Activated CD8-positive, alpha-beta T cell treated with anti-CD3 and anti-CD28 coated beads for 36 hours (primary cell): ENCODE measurements around the gene DAZAP2. TPM values are rescaled to one million over a fixed set of nuclear protein-coding genes. Genes with fewer than 3 reads are reported as not detected.

ENCODE experiments used
- ATAC-seq: fragments of 200-7000 bp; cut with Tn5 transposase; one replicate; pipeline ENCODE4 v1.10.0; 2021; ENCODE audit warnings: mild to moderate bottlenecking, moderate library complexity
- CTCF ChIA-PET: fragments of 350-600 bp; sonication (Branson Sonifier 250); formaldehyde crosslinking; loops from one replicate; lab custom pipeline; 2021; ENCODE audit warnings: antibody characterized with exemption; lab: Charles Lee
- POLR2A ChIA-PET: fragments of 350-600 bp; sonication (Branson Sonifier 250); formaldehyde crosslinking; loops from one replicate; lab custom pipeline; 2021; ENCODE audit warnings: antibody characterized with exemption; lab: Charles Lee
- DNase-seq: peaks from one replicate; pipeline ENCODE4 v3.0.0-alpha.2; 2020
- H3K27ac Mint-ChIP-seq: one replicate; pipeline ENCODE4 v1.8.0; 2021; ENCODE audit warnings: mild to moderate bottlenecking, mixed read lengths
- H3K27me3 Mint-ChIP-seq: one replicate; pipeline ENCODE4 v1.8.0; 2021; ENCODE audit warnings: mixed read lengths
- H3K36me3 Mint-ChIP-seq: one replicate; pipeline ENCODE4 v1.8.0; 2021; ENCODE audit warnings: low read depth, mixed read lengths
- H3K4me1 Mint-ChIP-seq: one replicate; pipeline ENCODE4 v1.8.0; 2021; ENCODE audit warnings: low read depth, mixed read lengths
- H3K4me3 Mint-ChIP-seq: one replicate; pipeline ENCODE4 v1.8.0; 2021; ENCODE audit warnings: mild to moderate bottlenecking, moderate library complexity, mixed read lengths
- H3K9me3 Mint-ChIP-seq: one replicate; pipeline ENCODE4 v1.8.0; 2021; ENCODE audit warnings: mixed read lengths
- intact Hi-C: fragments of 100-400 bp; cut with micrococcal nuclease; formaldehyde crosslinking; loops from one replicate; pipeline ENCODE4 v1.10.0; 2022
- total RNA-seq, 2 experiments: library from RNA; stranded (reverse); gene quantifications; one replicate each; pipeline ENCODE4 v1.2.3, GENCODE V29; 2021
- TF ChIP-seq, protein P1 (sequence below): fragments of 200-600 bp; IDR thresholded peaks from one replicate; pipeline ENCODE4 v1.8.0; 2022; ENCODE audit warnings: antibody characterized with exemption, mild to moderate bottlenecking

Gene DAZAP2, protein sequence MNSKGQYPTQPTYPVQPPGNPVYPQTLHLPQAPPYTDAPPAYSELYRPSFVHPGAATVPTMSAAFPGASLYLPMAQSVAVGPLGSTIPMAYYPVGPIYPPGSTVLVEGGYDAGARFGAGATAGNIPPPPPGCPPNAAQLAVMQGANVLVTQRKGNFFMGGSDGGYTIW
- 10 to 100 TPM; 91.7 to 98.3 TPM for total RNA-seq

DNA sequence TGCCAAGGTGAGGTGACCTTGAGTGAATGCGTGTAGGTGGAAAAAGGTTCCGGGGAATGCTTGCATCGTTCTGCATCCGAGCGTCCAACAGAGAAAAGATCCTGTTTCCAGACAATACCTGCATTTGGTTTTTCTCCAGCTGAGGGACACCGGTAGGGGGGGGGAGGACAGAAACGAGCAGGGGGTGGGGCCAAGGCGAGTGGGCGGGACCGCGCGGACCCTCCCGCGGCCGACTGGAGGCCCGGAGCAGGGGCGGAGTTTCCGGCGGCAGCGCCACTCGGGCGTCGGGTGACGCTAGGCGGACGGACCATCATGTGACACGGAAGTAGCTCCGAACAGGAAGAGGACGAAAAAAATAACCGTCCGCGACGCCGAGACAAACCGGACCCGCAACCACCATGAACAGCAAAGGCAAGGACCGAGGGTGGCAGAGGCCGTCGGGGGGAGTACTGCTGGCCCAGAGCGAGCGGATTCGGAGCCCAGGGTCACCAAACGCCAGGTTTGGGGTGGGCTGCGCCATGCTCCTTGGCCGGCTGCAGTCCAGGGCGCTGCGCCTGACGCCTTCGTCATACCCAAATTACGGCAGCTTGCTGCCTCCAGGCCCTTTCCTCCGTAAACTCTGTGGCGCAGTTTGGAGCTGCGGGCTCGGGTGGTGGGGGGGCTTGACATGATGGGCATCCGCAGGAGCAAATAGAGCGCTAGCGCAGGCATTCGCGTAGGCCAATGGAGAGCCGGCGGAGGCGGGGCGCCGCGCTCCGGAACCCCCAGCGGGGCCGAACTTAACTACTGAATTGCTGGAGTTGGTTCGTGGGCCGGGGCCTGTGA, at the start of gene DAZAP2:
Gene DAZAP2, plus strand, starts transcription at position 317 of the 825 bp plus-strand sequence. Its CDS starts 82 bp downstream, at position 399.
- no peaks in the 10 kb centered on the region for H3K27me3 Mint-ChIP-seq
- H3K9me3 Mint-ChIP-seq, result no peaks in the 10 kb centered on the region
- H3K27ac Mint-ChIP-seq, result peak within 1 kb of the TSS; percentile 100
- CTCF ChIA-PET, result interaction anchor here (1.1 to 2.9 kb wide), 7 partner anchors 14 to 112 kb away, joined by 3 to 11 read pairs (median 7); partner anchors contain the start of gene POU6F1
- H3K4me1 Mint-ChIP-seq, result peaks cover 31% of the 10 kb centered on the region
- POLR2A ChIA-PET, result interaction anchor here (0.8 to 4.2 kb wide), 16 partner anchors 8 to 220 kb away, joined by 3 to 24 read pairs (median 4); partner anchors contain the start of genes CSRNP2 and POU6F1
- DNase-seq (peak; percentile 97), ATAC-seq (peak; percentile 92)
- intact Hi-C loops, result no loop called here
- TF ChIP-seq, protein P1, sequence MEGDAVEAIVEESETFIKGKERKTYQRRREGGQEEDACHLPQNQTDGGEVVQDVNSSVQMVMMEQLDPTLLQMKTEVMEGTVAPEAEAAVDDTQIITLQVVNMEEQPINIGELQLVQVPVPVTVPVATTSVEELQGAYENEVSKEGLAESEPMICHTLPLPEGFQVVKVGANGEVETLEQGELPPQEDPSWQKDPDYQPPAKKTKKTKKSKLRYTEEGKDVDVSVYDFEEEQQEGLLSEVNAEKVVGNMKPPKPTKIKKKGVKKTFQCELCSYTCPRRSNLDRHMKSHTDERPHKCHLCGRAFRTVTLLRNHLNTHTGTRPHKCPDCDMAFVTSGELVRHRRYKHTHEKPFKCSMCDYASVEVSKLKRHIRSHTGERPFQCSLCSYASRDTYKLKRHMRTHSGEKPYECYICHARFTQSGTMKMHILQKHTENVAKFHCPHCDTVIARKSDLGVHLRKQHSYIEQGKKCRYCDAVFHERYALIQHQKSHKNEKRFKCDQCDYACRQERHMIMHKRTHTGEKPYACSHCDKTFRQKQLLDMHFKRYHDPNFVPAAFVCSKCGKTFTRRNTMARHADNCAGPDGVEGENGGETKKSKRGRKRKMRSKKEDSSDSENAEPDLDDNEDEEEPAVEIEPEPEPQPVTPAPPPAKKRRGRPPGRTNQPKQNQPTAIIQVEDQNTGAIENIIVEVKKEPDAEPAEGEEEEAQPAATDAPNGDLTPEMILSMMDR, result no peak
- peak within 1 kb of the TSS; percentile 95 for H3K4me3 Mint-ChIP-seq
- peaks cover 35% of the 10 kb centered on the region for H3K36me3 Mint-ChIP-seq

DNA sequence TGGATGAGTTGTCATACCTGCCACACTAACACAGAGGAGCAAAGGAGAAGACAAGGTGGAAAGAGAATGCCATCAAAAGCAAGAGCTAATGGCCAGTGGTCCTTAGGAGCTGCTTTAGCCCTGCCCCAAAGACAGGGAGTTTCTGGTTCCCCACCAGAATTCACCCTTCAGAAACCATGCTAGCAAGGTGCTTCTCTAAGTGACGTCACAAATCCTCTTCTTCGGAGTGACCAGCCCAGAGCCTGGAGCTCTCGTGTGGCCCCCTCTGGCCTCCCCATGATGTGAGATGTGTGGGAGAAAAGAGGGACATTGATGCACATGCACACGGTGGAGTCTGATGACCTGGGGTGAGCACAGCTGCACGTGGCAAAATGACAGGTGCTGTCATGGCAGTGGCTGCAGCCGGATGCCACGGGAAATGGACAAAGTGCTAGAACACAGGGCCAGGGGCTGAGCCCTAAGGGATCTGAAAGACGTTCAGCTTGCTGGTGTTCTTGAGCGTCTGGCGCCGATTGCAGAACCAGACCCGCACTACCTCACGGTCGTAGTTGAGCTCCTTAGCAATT, 48.8 kb upstream of the DAZAP2 start:
- Mint-ChIP-seq H3K27ac (no peak overlapping the region), H3K9me3 (no peaks in the 10 kb centered on the region), H3K27me3 (no peaks in the 10 kb centered on the region), H3K36me3 (no peaks in the 10 kb centered on the region), H3K4me3 (no peak overlapping the region), H3K4me1 (peaks cover 1% of the 10 kb centered on the region)
- CTCF ChIA-PET, result interaction anchor here (1.6 kb wide), 1 partner anchor 62 kb away, joined by 6 read pairs; no protein-coding TSS in a partner anchor
- TF ChIP-seq, protein P1, result no peak
- intact Hi-C loops, result no loop called here
- POLR2A ChIA-PET, result interaction anchor here (0.6 kb wide), 1 partner anchor 140 kb away, joined by 3 read pairs; no protein-coding TSS in a partner anchor
- no peak for ATAC-seq
- DNase-seq, result no peak

DNA sequence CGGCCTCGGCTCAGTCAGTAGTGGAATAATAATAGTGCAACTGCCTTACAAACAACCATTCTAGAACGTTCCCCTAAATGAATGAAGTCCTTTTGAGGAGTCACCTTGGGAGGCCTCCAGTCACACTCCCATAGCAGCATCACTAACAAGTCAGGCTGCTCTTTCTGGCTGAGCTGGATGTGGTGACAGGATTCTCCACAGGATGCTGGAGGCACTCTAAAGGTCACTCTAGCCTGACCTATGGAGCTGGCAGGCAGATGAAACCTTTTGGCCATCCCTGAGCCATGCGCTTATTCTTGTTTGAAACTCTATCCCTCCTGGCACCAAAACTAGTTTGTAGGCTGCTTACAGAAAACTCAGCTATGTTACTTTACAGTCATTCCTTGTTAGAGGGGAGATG, 47.8 kb upstream of the DAZAP2 start:
- peaks cover 1% of the 10 kb centered on the region for H3K4me1 Mint-ChIP-seq
- H3K9me3 Mint-ChIP-seq, result no peaks in the 10 kb centered on the region
- H3K4me3 Mint-ChIP-seq, result no peak overlapping the region
- no peak overlapping the region for H3K27ac Mint-ChIP-seq
- POLR2A ChIA-PET, result no interaction called here
- intact Hi-C loops, result no loop called here
- ATAC-seq (no peak), DNase-seq (no peak)
- no peaks in the 10 kb centered on the region for H3K27me3 Mint-ChIP-seq
- CTCF ChIA-PET, result interaction anchor here (1.6 kb wide), 1 partner anchor 61 kb away, joined by 6 read pairs; no protein-coding TSS in a partner anchor
- no peaks in the 10 kb centered on the region for H3K36me3 Mint-ChIP-seq
- TF ChIP-seq, protein P1, result no peak

DNA sequence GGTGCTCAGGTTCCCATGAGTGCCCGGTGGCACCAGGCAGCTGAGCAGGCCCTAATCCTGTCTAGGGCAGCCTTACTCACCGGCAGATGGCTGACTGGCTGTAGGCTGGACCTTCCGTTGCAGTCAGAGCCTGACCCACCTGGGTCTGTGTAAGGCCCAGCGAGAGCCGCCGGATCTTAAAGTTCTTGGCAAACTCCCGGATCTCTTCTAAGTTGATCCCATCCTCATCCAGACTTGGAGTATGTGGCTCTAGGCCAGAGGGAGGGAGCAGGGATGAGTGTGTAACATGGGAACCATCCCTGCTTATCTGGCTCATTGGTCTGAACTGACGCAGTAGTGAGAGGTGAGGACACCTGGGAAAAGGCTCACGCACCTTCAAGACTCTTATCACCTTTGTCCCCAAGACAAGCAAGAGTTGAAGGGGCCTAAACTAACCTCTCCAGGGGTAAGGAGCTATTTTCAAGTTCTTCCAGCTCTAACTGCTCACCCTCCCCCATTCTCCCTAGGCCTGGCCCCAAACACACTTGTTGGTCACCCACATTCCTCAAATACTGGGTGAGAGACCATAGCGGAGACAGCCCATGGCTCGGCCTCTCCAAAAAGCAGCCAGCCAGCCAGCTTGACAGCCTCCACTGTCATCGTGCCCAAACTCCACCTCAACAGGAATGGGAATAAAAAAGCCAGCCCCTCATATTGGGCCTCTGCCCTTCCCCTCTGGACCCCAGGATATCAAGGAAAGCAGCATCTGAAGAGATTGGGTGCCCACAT, 46.9 kb upstream of the DAZAP2 start:
- Mint-ChIP-seq H3K27me3 (no peaks in the 10 kb centered on the region), H3K27ac (no peak overlapping the region), H3K9me3 (no peaks in the 10 kb centered on the region), H3K36me3 (no peaks in the 10 kb centered on the region), H3K4me3 (no peak overlapping the region), H3K4me1 (peaks cover 1% of the 10 kb centered on the region)
- intact Hi-C loops, result no loop called here
- POLR2A ChIA-PET, result no interaction called here
- TF ChIP-seq, protein P1, result no peak
- CTCF ChIA-PET, result no interaction called here
- no peak for DNase-seq
- ATAC-seq, result no peak
